Fibroblast of pulmonary artery (primary cell): ENCODE measurements around the gene MUC20.
"Not testable (repeated sequence)": the region's sequence is repeated elsewhere in the genome, so short reads cannot be mapped to it uniquely, and the experiment has no call there.

Experiments used
- DNase-seq: peaks from one replicate; pipeline ENCODE4 v3.0.0-alpha.2; 2010; ENCODE audit warnings: low read depth
- H3K4me3 ChIP-seq: replicated peaks from 2 replicates; pipeline ENCODE4 v1.5.1; 2011; ENCODE audit warnings: low read depth, mild to moderate bottlenecking, control low read depth, low read length, moderate library complexity
- TF ChIP-seq, protein P1 (sequence below): IDR thresholded peaks from 2 replicates; pipeline ENCODE4 v1.5.1; 2011; ENCODE audit warnings: mild to moderate bottlenecking, control low read depth, low read length, inconsistent platforms; ENCODE audit errors: missing control alignments

The MUC20 gene

DNA sequence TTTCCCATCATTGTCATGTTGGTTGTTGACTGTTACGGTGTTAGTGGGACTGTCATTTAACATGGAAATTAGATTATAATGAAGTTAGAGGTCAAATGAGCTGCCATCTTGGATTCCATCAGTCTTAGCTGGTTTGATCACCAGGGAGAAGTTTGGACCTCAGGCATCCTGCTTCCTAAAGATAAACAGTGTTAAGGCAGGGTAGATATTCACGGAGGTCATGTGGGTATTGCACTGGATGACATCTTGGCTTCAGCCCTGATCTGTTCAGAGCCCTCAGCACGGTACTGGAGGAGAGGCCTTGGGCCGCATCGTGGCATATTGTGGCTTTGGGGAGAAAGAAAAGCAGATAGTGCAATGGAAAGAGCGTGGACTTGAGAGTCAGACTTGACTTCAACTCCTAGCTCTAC is 11.1 kb upstream of the MUC20 start:
- no peak for DNase-seq
- TF ChIP-seq, protein P1, sequence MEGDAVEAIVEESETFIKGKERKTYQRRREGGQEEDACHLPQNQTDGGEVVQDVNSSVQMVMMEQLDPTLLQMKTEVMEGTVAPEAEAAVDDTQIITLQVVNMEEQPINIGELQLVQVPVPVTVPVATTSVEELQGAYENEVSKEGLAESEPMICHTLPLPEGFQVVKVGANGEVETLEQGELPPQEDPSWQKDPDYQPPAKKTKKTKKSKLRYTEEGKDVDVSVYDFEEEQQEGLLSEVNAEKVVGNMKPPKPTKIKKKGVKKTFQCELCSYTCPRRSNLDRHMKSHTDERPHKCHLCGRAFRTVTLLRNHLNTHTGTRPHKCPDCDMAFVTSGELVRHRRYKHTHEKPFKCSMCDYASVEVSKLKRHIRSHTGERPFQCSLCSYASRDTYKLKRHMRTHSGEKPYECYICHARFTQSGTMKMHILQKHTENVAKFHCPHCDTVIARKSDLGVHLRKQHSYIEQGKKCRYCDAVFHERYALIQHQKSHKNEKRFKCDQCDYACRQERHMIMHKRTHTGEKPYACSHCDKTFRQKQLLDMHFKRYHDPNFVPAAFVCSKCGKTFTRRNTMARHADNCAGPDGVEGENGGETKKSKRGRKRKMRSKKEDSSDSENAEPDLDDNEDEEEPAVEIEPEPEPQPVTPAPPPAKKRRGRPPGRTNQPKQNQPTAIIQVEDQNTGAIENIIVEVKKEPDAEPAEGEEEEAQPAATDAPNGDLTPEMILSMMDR, result no peak
- H3K4me3 ChIP-seq, result no peak overlapping the region

DNA sequence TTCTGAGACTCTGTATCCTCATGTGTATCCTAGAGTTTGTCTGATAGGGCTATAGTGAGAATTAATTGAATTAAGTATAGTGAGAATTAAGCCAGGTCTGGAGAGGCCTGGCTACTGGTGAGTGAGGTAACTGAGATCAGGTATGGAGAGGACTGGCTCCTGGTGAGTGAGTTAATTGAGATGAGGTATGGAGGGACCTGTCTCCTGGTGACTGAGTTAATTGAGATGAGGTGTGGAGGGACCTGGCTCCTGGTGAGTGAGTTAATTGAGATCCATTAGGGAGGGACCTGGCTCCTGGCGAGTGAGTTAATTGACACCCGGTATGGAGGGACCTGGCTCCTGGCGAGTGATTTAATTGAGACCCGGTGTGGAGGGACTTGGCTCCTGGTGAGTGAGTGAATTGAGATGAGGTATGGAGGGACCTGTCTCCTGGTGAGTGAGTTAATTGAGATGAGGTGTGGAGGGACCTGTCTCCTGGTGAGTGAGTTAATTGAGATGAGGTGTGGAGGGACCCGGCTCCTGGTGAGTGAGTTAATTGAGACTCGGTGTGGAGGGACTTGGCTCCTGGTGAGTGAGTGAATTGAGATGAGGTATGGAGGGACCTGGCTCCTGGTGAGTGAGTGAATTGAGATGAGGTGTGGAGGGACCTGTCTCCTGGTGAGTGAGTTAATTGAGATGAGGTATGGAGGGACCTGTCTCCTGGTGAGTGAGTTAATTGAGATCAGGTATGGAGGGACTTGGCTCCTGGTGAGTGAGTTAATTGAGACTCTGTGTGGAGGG is 10.5 kb upstream of the MUC20 start:
- DNase-seq, H3K4me3 ChIP-seq: not testable (repeated sequence)

DNA sequence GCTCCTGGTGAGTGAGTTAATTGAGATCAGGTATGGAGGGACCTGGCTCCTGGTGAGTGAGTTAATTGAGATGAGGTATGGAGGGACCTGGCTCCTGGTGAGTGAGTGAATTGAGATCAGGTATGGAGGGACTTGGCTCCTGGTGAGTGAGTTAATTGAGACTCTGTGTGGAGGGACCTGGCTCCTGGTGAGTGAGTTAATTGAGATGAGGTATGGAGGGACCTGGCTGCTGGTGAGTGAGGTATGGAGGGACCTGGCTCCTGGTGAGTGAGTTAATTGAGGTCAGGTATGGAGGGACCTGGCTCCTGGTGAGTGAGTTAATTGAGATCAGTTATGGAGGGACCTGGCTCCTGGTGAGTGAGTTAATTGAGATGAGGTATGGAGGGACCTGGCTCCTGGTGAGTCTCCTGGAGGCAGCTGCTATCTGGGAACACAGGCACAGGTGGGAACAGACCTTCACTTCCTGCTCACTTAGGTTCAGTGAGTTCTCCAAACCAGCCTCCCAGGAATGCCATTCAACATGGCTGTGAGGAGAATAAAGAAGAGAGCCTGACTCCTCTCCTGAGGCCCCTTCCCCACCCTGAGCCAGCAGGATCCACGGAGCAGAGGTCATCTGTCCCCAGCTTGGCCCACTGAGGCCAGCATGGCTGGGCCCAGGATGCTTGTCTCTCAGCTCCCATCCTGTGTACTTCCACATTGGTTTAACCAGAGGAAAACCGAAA is 9.5 kb upstream of the MUC20 start:
- DNase-seq, H3K4me3 ChIP-seq: not testable (repeated sequence)

DNA sequence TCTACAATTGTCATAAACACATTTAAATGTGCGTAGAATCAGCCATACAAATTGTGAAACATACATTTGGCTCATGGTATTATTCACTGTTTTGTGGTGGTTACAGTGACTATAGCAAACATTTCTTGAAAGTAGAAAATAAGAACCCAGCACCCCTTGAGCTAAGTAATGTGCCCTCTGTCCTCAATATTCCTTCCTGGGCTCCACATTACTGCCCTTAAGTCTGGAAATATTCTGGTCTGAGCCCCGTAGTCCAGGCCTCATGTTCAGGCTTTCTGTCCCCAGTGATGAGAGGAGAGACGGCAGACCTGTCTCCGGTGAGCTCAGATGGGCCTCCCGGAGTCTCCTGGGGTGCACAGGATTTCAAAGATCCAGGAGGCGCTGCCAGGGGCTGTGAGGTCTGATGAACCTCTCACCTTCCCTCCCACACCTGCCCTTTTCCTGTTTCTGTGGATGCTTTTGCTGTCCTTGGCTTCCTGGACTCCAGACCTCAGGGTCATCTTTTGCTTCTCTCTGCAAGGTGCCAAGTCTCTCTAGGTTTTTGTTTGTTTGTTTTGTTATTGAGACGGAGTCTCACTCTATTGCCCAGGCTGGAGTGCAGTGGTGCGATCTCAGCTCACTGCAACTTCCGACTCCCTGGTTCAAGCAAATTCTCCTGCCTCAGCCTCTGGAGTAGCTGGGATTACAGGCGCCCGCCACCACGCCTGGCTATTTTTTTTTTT is 8.8 kb upstream of the MUC20 start:
- TF ChIP-seq, protein P1, result no peak
- H3K4me3 ChIP-seq, result no peak overlapping the region
- no peak for DNase-seq

DNA sequence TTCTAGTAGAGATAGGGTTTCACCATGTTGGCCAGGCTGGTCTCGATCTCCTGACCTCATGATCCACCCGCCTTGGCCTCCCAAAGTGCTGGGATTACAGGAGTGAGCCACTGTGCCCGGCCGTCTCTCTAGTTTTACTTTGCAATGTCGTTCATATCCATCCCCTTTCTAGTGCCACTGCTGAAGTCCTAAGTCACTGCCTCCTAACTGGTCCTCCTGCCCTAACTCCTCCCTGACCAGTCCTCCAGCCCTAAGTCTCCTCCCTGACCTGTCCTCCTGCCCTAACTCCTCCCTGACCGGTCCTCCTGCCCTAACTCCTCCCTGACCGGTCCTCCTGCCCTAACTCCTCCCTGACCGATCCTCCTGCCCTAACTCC is 8.3 kb upstream of the MUC20 start:
- DNase-seq, H3K4me3 ChIP-seq: not testable (repeated sequence)

DNA sequence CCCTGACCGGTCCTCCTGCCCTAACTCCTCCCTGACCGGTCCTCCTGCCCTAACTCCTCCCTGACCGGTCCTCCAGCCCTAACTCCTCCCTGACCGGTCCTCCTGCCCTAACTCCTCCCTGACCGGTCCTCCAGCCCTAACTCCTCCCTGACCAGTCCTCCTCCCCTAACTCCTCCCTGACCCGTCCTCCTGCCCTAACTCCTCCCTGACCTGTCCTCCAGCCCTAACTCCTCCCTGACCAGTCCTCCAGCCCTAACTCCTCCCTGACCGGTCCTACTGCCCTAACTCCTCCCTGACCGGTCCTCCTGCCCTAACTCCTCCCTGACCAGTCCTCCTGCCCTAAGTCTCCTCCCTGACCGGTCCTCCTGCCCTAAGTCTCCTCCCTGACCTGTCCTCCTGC is 7.6 kb upstream of the MUC20 start:
- DNase-seq, H3K4me3 ChIP-seq: not testable (repeated sequence)

DNA sequence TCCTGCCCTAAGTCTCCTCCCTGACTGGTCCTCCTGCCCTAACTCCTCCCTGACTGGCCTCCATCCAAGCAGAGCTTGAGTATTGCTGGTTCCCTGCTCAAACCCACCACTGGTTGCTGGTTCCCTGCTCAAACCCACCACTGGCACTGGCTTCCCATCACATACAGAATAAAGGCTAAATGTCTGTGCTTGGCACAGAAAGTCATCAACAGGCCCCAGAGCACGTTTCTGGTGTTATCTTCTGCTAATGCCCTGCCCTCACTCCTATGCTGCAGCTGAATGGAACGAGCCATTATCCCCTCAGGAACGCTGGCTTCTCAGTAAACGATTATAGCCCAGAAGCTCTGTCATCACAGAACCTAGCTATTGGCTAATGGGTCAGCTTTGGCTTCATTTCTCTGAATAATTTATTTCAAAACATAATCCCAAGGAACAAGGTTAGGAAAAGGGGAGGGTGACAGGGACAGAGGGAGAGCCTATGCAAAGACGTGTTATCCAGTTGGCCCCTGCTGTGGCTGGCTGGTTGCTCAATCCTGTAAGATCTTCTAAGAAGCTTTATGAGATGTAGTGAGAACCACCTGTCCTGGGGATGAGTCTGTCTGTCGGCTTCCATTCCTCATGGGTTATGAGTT is 6.3 kb upstream of the MUC20 start:
- TF ChIP-seq, protein P1, result no peak
- DNase-seq, result no peak
- no peak overlapping the region for H3K4me3 ChIP-seq

DNA sequence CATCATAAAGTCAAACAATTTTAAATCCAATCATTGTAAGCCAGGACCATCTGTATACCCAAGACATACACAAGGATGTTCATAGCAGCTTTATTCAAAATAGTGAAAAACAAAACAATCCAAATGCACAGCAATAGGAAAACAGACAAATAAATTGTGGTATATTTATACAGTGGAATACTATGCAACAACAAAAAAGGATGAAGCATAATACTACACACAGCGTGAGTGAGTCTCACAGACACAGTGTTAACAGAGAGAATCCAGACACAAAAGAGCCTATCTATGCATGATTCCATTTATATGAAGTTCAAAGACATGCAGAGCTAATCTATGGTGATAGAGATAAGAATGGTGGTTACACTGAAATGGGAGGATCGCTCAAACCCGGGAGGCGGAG is 5.6 kb upstream of the MUC20 start:
- TF ChIP-seq, protein P1, result no peak
- no peak overlapping the region for H3K4me3 ChIP-seq
- no peak for DNase-seq
